Stimulated activated CD4-positive, alpha-beta T cell treated with anti-CD3 and anti-CD28 coated beads, Interleukin-15, amount 100 ng/mL, for 48 hours (primary cell): Measurements from ENCODE around the gene C17orf107.

Experiments used
- DNase-seq, 2 donors: peaks; one replicate each; pipeline ENCODE4 v3.0.0-alpha.2; 2020; ENCODE audit warnings: low read depth in 2 of 2

The C17orf107 gene

DNA sequence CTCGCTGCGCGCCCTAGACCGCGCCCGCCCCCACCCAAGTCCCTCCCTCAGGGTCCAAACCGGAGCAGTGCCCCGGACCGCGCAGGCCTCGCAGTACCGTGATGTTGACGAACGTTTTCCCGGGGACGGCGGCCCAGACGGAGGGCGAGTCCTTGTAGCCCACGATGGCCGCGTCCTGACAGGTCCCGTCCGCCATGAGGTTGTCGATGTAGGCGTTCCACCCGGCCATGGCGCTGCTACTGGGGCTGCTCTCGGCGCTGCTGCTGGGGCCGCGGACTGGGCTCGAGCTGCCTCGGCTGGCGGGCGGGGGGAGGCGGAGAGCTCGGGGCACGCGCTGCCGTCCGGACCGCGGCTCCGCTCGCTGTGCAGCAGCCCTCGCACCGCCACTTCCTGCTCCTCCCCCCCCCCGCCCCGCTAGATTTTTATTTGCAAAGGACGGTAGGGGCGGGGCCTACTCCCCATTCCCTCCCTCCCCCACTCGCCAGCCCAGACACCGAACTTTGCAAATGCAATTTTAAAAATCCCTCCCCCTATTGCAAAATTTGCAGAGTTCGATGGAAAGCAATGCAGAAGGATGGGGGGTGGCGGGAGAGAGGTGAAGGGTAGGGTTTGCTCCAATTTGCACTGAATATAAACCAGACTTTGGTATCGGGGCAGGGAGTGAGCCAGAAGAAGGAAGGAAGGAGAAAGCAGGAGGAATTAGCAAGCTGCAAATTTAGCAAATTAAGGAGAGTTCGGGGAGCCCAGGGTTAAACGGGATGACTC lies 49.0 kb downstream of the C17orf107 start, which contains the start of gene PFN1:
Gene PFN1 (minus strand): TSS at position 365 of the 765 bp plus-strand sequence. CDS start 136 bp downstream, at position 229.
- DNase-seq: peak; percentile 85 to 90

DNA sequence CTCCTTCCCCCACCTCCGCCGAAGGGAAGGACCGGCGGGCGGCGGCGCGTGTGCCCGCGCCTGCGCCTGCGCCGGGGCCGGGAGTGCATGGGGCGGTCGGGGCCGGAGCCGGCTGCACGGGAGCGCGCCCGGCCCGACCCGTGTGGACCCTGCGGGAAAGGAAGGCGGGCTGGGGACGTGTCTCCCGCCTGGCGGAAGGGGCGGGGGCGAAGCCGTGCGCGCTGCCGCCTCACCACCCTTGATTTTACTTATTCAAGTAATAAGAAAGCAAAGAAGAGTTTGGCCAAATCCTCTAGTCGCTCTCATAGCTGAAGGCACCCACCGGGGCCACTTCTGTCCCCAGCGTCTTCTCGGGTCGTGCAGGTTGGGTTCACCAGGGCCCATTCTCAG lies 49.6 kb downstream of the C17orf107 start:
- DNase-seq: peak; percentile 63 to 74

DNA sequence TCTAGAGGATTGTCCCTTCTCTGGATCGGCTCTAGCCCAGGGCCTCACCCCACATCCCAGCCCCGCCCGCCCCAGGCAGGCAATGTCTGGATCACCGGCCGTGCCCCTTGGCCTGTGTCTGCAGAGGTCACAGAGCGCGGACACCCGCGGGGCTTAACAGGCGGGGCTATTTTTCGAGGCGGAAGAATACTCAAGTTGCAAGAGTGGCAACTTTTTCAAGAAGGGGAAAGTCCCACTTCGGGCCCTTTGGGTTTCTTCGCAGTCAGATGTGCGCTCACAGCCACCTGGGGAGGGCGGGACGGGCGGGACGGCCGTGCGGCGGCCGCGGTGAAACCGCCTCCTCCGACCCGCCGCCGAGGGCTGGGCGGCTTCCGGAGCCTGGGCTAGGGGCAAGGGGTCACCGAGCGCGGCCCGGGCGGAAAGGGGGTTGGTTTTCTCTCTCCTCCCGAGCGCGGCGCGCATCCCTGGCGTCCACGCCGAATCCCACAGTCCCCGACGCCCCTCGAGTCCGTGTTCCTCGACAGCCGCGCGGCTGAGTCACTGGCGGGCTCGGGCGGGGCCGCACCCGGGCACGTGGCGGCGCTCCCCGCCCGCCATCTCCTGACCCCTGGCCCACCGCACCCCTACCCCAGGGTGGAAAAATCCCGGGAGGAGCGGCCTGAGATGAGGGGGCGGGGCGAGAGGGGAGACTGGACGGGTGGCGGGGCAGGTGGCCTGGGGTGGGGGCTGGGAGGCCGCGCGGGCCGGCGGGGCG lies 50.2 kb downstream of the C17orf107 start:
- peak; percentile 68 to 69 for DNase-seq

DNA sequence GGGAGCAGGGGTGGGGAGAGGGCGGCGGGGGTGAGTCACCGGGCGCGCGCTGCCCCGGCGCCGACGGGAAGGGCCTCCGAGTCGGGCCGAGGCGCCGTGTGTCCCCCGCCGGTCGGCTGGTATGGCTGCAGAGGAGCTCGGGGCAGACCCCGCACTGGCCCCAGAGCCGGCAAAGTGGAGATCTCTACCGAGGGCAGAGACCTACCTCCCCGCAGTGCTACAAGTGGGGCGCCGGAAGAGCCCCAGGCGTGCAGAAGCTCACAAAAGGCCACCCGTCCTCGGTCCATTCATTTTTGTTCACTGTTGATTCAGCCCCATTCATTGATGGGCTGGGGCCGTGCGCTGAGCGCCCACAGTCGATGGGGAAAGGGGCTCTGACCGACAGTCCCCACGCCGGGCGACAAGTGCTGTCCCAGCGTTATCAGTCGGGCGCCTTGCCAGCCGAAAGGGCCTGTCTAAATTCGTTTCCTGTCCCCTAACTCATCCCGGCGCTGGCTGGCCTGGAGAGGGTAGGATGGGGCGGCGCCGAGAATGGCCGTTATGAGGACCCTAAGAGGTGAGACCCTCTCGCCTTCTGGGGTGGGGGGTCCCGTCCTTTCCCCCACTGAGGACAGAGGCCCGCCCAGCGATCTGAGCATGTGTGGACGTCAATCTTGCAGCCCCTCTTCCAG lies 50.9 kb downstream of the C17orf107 start:
- no peak for DNase-seq

DNA sequence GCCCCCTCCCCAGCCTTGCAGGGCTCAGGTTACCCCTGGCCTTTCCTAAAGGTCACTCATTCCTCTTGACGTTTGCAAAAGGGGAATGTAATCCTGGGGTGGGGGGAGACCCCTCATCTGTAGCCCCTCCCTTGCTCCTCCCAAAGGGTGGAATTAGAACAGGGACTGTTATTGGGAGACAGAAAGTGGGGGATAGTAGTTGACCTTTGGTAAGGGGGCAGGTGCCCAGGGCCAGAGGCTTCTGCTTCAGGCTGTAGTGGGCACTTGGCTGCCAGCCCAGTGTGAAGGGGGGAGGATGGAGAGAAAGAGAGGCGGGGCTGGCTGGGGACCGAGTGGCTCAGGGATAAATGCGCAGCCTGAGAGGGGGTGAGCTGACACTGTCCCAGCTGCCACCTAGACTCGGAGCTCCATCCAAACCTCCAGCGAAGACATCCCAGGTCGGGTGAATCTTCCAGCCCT lies 51.4 kb downstream of the C17orf107 start, which contains the start of gene ENO3:
Gene ENO3 (plus strand): TSS at position 374 of the 459 bp plus-strand sequence. CDS start 711 bp downstream, outside the sequence.
- DNase-seq: no peak

DNA sequence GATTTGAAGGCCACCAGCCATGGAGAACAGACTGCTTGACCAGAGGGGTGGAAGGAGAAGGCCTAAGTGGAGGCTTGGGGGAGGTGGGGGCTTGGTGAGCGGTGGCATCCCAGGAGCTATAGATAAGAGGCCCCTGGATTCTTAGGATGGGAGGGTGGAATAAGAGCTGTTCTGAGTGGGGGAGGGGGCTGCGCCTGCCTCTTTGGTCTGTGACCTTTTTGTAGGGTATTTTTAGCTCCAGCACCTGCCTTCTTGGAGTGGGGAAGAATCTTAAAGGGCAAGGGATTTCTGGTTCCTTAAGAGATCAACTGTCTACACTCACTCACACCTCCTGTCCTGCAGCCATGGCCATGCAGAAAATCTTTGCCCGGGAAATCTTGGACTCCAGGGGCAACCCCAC lies 52.1 kb downstream of the C17orf107 start:
- DNase-seq: no peak
